GF-D8 (cell line): Measurements from ENCODE around the gene METTL16.
"Not testable (repeated sequence)": the region's sequence is repeated elsewhere in the genome, so short reads cannot be mapped to it uniquely, and the experiment has no call there.

Experiments used
- DNase-seq: peaks from one replicate; lab custom pipeline; 2025; lab: John Stamatoyannopoulos, UW

METTL16 gene

GRCh38 chr17:2502871-2503580 is 8.7 kb downstream of the METTL16 start:
- no peak for DNase-seq

DNA sequence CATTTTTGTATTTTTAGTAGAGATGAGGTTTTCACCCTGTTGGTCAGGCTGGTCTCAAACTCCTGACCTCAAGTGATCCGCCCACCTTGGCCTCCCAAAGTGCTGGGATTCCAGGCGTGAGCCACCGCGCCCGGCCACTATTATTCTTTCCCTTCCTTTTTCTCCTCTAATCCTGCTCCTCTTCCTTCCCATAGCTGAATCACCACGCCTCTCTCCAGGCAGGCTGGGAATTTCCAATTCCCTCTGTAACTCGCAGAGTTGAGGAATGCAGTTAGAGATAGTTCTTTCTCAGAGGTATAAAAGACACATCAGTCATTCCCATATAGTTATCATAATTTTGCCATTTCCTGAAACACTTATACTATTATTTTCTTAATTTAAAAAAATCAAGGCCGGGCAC is 11.2 kb downstream of the METTL16 start:
- no peak for DNase-seq

GRCh38 chr17:2489286-2489685 is 22.4 kb downstream of the METTL16 start:
- DNase-seq = not testable (repeated sequence)

DNA sequence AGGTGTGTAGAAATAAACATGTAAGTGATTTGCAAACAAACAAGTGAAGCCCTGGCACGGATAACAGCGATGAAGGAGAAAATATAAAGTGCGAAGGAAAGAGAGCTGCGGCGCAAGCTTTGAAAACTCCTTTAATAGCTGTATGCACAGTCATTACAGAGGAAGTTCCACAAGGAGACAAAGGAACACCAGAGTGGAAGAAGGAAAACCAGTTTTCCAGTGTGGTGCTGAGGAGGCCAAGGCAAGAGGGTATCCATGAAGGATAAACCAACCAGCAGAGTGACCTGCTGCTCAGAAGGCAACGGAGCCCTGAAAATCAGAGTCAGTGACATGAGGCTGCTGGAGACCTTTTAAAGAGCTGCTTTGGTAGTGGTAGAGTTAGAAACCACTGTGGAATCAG is 24.4 kb downstream of the METTL16 start:
- no peak for DNase-seq

DNA sequence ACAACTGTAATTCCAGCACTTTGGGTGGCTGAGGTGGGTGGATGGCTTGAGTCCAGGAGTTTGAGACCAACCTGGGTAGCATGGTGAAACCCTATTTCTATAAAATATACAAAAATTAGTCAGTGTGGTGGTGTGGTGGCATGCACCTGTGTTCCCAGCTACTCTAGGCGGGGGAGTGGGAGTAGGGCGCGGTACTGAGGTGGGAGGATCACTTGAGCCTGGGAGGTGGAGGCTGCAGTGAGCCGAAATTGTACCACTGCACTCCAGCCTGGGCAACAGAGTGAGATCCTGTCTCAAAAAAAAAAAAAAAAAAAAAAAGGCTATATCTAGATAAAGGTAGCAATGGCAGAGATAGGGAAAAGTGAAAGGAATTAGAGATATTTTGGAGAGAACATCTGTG is 25.0 kb downstream of the METTL16 start:
- DNase-seq = not testable (repeated sequence)

DNA sequence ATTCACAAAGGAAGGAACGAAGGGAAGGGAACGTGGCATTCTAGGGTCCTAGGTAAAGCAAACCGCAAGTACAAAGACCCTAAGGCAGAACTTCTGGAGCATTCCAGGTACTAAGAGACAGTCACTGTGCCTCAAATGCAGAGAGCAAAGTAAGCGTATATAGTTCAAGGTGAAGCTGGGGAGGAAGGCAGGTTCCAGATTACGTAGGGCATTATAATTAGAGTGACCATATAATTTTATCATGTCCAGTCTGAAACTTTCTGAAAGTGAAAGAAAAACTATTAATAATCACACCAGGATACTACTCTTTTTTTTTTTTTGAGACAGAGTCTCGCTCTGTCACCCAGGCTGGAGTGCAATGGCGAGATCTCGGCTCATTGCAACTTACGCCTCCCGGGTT is 25.7 kb downstream of the METTL16 start:
- no peak for DNase-seq

GRCh38 chr17:2485543-2485942 is 26.1 kb downstream of the METTL16 start:
- no peak for DNase-seq

- no peak for DNase-seq
These were observed 26.8 kb downstream of the METTL16 start for GRCh38 chr17:2484876-2485275.

GRCh38 chr17:2483084-2483483 is 28.6 kb downstream of the METTL16 start:
- DNase-seq = no peak

DNA sequence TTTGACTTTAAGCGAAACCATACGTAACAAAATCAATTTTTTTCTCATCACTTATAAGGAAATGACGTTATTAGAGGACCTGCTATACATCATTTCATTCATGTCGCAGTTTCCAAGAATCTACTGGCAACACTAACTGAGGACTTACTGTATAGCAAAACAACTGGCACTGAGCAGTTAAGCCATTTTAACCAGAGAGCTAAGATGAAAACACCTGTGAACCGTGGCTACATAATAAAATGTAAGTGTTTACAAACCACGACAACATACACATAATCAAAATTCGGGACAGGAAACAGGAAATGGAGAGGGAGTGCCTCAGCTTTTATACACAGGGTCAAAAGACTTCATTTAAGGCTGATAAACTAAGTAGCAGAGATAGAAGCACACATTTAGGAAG is 29.5 kb downstream of the METTL16 start:
- no peak for DNase-seq

- DNase-seq = no peak
These were observed 29.9 kb downstream of the METTL16 start for GRCh38 chr17:2481760-2482159.

- no peak for DNase-seq
These were observed 33.2 kb downstream of the METTL16 start for GRCh38 chr17:2478458-2478857.

GRCh38 chr17:2475056-2475455 is 36.6 kb downstream of the METTL16 start:
- DNase-seq = no peak

DNA sequence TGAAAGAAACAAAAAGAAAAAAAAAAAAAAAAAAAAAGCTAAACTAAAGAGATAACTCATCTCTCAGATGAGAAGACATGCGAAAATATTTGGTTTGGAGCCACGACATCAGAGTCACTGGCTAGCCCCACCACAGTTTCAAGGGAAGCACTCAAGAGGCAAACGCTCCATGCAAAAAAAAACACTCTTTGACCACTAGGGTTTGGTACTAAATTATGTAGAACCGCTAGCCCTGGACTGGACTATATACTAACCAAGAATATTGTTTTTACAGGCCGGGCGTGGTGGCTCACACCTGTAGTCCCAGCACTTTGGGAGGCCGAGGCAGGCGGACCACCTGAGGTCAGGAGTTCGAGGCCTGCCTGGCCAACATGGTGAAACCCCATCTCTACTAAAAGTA is 37.3 kb downstream of the METTL16 start:
- no peak for DNase-seq

GRCh38 chr17:2468270-2468669 is 43.4 kb downstream of the METTL16 start:
- DNase-seq = no peak

DNA sequence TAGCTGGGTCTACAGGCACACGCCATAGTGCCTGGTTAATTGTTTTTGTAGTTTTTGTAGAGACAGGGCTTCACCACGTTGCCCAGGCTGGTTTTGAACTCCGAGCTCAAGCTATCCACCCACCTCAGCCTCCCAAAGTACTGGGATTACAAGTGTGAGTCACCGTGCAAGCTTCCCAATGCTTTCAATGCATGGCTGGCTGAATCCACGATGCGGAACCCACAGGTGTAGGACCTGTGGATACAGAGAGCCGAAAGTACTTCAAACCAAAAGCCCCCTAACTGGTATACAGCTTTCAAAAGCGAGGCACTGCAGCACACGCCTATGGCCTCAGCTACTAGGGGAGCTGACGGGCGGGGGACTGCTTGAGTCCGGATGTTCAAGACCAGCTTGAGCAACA is 44.8 kb downstream of the METTL16 start:
- DNase-seq = no peak

DNA sequence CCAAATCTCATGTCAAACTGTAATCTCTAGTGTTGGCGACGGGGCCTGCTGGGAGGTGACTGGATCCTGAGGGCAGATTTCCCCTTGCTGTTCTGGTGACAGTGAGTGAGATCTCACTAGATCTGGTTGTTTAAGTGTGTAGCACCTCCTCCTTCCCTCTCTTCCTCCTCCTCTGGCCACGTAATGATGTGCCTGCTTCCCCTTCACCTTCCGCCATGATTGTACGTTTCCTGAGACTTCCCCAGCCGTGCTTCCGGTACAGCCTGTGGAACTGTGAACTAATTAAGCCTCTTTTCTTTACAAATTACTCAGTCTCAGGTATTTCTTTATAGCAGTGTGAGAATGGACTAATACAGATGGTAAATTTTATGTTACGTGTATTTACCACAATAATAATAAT is 49.2 kb downstream of the METTL16 start:
- no peak for DNase-seq

- DNase-seq = no peak
These were observed 51.8 kb downstream of the METTL16 start for GRCh38 chr17:2459917-2460271.

GRCh38 chr17:2457913-2458312 is 53.8 kb downstream of the METTL16 start:
- DNase-seq = no peak

DNA sequence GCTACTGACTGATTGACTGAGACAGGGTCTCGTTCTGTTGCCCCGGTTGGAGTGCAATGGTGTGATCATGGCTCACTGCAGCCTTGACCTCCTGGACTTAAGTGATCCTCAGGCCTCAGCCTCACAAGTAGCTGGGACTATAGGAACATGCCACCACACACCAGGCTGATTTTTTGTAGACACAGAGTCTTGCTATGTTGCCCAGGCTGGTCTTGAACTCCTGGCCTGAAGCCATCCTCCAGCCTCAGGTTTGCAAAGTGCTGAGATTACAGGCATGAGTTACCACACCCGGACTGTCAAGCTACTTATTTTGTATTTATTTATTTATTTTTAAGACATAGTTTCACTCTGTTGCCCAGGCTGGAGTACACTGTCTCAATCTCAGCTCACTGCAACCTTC is 55.2 kb downstream of the METTL16 start:
- DNase-seq = no peak

- no peak for DNase-seq
These were observed 55.7 kb downstream of the METTL16 start for GRCh38 chr17:2455956-2456355.

DNA sequence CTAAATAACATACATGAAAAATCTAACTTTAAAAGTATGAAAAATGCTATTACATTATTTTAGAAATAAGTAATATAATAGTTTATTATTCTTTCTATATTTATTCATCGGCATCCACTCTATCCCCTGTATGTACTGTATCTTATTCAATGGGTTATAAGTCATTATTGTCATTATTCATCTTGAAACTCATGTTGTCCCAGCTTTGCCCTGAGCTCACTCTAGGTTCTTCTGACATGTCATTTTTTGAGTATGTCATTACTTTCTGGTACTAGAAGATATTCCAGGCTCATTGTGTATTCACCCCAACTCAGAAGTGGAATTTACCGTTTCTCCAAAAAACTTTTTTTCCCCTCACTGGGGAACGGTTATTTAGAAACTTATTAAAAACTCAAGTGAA is 57.8 kb downstream of the METTL16 start:
- DNase-seq = no peak

- no peak for DNase-seq
These were observed 58.4 kb downstream of the METTL16 start for GRCh38 chr17:2453325-2453724.

- DNase-seq = no peak
These were observed 59.4 kb downstream of the METTL16 start for GRCh38 chr17:2452216-2452750.
